Right lung (tissue), 5 donors: Measurements from ENCODE around the gene FLNA. TPM values are rescaled to one million over a fixed set of nuclear protein-coding genes. Genes with fewer than 3 reads are reported as not detected.
"Not testable (repeated sequence)": the region's sequence is repeated elsewhere in the genome, so short reads cannot be mapped to it uniquely, and the experiment has no call there.

Source experiments
- DNase-seq, 2 donors: peaks; one replicate each; pipeline ENCODE4 v3.0.0-alpha.2; 2013
- polyA plus RNA-seq, 5 donors: library from polyadenylated mRNA; unstranded; fragments of 120-200 nt; gene quantifications; one replicate each; pipeline versions ENCODE4 v1.2.1 to v1.2.3, GENCODE V29; 2013; ENCODE audit warnings: inconsistent platforms in 1 of 5, low replicate concordance in 1 of 5; ENCODE audit not compliant: insufficient read length in 5 of 5, insufficient read depth in 1 of 5

The FLNA gene
- polyA plus RNA-seq, 5 donors, result 349 to 757 (median 422) TPM

DNA sequence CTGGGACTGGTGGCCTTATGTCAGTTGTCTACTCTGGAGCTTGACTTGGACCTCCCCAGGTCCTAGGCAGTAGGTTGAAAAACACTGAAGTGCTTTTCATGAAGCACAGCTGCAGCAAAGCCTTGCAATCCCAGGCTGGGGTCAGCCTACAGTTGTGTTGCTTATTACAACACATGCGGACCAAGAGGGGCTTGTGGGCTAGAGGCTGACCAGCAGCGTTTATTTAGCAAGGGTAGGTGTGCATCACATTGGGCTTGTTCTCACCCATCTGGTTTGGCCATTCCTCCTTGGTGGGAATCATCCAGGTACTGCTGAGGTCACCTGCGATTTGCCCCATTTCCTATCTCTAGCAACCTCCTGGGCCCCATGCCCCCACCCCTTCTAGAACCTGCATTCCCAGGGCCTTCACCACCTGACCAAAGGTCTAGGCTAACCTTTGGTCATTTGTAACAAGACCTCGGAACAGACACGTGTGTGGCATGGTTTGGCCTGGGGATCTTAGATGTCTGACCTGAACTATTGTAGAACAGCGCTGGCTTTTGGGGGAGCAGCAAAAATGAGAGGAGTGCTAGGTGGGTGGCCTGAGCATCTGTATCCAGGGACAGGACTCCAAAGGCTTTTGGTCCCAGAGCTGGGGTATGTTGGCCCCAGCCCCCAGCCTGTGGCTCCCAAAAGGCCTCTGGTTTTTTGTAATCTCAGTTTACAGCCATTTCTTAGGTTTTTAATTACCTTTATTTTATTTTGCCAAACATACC is 26.8 kb upstream of the FLNA start:
- no peak for DNase-seq

DNA sequence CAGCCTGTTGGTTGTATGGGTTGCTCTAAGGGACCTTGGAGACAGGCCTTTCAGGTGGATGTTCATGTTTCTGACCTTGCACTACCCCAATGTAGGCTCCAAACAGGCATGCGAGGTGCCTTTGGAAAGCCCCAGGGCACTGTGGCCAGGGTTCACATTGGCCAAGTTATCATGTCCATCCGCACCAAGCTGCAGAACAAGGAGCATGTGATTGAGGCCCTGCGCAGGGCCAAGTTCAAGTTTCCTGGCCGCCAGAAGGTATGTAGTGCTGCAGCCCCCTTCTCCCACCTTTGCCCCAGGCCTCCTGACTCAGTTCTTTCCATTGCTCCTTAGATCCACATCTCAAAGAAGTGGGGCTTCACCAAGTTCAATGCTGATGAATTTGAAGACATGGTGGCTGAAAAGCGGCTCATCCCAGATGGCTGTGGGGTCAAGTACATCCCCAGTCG is 26.0 kb upstream of the FLNA start:
- DNase-seq, result not testable (repeated sequence)

- DNase-seq, result no peak
These were observed 25.3 kb upstream of the FLNA start for GRCh38 chrX:154399527-154400368.

- peak; percentile 68 to 80 for DNase-seq
These were observed 24.5 kb upstream of the FLNA start for GRCh38 chrX:154398668-154399526.

- DNase-seq, result peak; percentile 94 to 95
These were observed 23.6 kb upstream of the FLNA start, which contains the start of gene RPL10 for GRCh38 chrX:154397888-154398667. RPL10 (plus strand) TSS chrX:154398377; CDS start chrX:154398520, 143 bp downstream.

- DNase-seq, result peak; percentile 60 to 69
These were observed 22.8 kb upstream of the FLNA start for GRCh38 chrX:154396973-154397887.

DNA sequence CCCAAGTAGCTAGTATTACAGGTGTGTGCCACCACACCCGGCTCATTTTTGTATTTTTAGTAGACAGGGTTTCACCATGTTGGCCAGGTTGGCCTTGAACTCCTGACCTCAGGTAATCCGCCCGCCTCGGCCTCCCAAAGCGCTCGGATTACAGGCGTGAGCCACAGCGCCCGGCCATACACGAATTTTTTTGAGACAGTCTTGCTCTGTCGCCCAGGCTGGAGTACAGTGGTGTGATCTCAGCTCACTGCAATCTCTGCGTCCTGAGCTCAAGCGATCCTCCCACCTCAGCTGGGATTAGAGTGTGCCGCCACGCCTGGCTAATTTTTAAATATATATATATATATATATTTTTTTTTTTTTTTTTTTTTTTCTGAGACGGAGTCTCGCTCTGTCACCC is 21.9 kb upstream of the FLNA start:
- not testable (repeated sequence) for DNase-seq

GRCh38 chrX:154389812-154390747 is 15.6 kb upstream of the FLNA start:
- not testable (repeated sequence) for DNase-seq

GRCh38 chrX:154388649-154389048 is 14.2 kb upstream of the FLNA start:
- not testable (repeated sequence) for DNase-seq

GRCh38 chrX:154388094-154388493 is 13.7 kb upstream of the FLNA start:
- DNase-seq, result not testable (repeated sequence)

DNA sequence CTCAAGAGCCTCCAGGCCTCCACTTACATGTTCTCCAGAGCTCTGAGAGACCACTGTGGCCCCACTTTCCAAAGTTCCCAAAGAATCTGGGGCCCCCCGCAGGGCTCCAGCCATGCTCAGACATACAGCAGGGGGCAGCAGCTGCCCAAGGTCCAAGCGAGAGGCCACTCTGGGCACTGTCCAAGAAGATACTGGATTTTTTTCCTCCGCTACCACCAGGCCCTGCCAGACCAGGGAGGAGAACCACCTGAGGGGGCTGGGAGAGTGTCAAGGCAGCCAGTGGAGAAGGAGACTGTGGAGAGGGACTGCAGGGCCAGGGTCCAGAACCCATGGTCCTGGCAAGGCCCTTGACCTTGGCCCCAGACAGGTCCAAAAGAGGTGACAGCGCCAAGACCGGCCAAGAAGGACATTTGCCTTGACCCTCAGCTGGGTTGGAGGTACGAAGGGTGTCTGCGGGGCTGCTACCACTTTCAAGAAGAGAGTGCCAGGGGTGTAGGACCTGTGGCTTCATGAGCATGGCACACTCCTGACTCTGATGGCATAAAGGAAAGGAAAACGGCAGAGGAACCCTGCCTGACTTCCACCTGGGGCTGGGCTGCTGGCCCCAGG is 10.0 kb upstream of the FLNA start:
- no peak for DNase-seq

- no peak for DNase-seq
These were observed 9.2 kb upstream of the FLNA start for GRCh38 chrX:154383359-154384283.

DNA sequence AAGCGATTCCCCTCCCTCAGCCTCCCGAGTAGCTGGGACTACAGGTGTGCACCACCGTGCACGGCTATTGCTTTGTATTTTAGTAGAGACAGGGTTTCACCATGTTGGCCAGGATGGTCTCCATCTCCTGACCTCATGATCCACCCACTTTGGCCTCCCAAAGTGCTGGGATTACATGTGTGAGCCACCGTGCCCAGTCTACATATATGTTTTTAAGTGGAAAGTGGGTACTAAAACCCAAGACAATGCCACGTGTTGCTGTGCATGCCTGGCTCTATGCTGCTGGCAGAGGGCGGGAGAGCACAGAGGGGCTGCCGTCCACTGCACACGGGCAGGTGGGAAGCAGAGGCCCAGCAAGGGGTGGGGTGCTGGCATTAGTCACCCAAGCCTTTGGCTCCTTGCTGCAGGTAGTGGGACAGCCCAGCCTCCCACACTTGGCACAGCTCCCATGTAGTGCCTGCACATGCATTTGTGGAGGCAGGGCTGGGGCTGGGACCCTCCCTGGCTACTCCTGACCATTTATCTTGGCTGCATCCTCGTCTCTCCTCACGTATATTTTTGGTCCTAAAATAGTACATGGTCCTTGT is 8.1 kb upstream of the FLNA start:
- no peak for DNase-seq

DNA sequence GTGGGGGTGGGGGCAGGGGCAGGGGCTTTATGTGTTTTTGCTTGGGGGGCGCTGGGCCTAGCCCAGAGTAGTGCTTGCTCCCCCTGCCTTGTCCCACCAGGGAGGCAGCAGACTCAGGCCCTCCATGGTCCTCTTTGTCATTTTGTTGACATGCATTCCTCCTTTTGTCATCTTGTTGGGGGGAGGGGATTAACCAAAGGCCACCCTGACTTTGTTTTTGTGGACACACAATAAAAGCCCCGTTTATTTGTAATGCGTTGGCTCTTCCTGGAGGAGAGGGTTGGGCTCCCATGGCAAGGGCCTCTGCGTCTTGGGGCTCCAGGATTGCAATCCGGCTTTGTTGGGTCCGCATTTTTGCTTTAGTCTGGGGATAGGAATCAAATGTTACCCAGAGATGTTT is 6.8 kb upstream of the FLNA start:
- DNase-seq, result no peak

DNA sequence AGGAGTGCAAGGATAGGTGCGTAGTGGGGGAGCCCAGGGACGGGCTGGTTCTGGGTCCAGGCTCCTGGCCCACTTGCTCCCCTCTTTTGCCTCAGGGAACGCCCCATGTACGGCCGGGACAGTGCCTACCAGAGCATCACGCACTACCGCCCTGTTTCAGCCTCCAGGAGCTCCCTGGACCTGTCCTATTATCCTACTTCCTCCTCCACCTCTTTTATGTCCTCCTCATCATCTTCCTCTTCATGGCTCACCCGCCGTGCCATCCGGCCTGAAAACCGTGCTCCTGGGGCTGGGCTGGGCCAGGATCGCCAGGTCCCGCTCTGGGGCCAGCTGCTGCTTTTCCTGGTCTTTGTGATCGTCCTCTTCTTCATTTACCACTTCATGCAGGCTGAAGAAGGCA is 6.4 kb upstream of the FLNA start:
- DNase-seq, result no peak

GRCh38 chrX:154380153-154380552 is 5.7 kb upstream of the FLNA start:
- DNase-seq, result no peak

DNA sequence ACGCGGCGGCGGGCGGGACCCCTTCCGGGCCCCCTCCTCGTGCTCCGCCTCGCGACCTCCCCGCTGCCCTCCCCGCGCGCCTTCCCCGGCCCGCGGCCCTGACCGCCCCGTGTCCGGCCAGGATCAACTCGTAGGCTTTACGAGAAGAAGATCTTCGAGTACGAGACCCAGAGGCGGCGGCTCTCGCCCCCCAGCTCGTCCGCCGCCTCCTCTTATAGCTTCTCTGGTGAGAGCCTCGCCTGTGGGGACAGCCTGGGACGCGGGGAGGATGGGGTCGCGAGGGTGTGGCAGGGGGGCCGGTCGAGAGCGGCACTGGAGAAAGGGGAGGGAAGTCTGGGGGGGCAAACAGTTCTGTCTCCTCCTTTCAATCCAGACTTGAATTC is 5.1 kb upstream of the FLNA start:
- no peak for DNase-seq
